GM19372 (cell line): ENCODE results near the gene TTL.
"Not testable (repeated sequence)": the region's sequence is repeated elsewhere in the genome, so short reads cannot be mapped to it uniquely, and the experiment has no call there.

Experiments used
- ATAC-seq: cut with Tn5 transposase; IDR thresholded peaks from one replicate; pipeline ENCODE4 v1.9.1; 2021; ENCODE audit warnings: mild to moderate bottlenecking, low read depth, moderate library complexity; ENCODE audit not compliant: unreplicated experiment

The TTL gene

DNA sequence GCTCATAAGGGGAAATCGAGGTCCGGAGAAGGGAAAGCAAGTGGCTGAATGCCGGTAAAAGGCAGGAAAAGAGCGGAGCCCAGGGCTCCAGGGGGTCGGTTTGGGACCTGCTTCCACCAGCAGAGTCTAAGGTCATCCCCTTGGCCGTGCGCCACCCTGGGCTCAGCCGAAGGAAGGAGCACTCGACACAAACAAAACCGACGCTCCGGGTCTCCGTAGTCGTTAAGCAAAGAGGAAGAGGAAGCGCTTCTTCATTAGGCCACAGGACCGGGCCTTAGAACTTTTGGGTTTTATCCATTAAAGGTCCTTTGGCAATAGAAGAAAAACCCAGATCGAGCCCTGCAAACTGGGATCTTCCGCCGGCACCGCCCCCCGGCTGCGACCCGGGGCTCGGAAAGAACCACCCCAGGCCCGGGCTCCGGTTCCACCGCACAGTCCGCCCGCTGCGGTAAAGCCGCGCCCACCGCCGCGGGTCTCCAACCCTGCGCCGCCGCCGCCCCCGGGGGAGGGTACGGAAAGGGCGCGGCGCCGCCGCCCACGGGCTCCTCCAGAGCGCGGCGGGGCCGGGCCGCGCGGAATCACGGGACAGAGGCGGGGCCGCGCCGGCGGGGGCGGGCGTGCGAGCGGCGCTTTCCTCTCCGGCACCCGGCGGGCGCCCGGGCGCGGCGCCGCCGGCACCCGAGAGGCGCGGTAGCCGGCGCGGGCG, at the start of gene TTL:
TSS of gene TTL (plus strand) at position 629 of the 706 bp plus-strand sequence. CDS start 189 bp downstream, outside the sequence.
- peak; percentile 78 for ATAC-seq

DNA sequence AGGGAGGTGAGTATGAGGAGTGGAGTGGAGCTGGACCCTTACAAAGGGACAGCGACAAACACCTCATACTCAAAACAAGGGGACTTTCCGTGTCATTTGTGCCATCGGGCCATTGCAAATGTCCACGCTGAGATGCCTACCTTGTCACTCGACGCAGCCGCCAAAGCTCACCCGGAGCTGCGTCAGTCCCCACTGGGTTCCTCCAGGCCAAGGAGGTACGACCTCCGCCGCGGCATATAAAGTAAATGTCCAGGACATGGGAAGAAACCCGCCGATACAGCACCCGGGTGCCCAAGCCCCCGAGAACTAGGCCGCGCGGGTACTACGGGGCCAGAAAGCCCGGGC, 49.6 kb upstream of the TTL start:
- ATAC-seq, result not testable (repeated sequence)

DNA sequence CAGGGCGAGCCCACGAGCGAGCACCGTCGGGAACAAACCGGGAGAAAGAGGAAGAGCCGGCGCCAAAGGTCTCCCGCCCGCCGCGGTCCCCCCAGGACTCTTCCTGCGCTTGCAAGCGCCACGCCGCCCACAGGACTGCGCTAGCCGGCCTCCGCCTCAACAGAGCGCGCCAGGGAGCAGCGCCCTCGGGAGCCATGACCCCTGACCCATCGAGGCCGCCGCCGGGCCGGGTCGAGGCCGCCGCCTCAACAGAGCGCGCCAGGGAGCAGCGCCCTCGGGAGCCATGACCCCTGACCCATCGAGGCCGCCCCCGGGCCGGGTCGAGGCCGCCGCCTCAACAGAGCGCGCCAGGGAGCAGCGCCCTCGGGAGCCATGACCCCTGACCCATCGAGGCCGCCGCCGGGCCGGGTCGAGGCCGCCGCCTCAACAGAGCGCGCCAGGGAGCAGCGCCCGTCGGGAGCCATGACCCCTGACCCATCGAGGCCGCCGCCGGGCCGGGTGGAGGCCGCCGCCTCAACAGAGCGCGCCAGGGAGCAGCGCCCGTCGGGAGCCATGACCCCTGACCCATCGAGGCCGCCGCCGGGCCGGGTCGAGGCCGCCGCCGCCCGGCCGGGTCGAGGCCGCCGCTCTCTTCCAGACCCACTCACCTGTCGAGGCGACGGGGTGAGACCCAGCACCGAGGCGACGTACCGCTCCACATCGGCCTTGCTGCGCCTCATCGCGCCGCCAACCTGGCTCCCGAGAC, 49.0 kb upstream of the TTL start:
- peak; percentile 39 for ATAC-seq

DNA sequence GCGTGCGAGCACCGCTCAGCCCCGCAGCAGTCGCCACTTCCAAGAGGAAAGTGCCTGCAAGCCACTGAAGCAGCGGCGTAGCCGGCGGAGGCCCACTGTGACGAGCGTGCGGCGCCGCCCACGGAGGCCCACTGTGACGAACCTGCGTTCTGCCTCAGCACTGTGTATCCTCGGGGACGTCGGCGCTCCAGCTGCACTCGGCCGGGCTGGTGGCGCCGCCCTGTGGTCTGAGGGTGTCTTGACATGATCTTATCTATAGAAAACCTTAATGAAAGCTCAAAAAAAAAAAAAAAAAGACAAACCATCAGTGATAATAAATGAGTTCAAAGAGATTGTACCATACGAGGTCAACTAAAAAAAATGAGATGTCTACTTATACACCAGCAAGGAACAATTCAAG, 48.5 kb upstream of the TTL start, which contains the start of gene RGPD8:
TSS of gene RGPD8 (minus strand) at position 166 of the 400 bp plus-strand sequence. CDS start 192 bp downstream, outside the sequence.
- ATAC-seq, result peak; percentile 100

DNA sequence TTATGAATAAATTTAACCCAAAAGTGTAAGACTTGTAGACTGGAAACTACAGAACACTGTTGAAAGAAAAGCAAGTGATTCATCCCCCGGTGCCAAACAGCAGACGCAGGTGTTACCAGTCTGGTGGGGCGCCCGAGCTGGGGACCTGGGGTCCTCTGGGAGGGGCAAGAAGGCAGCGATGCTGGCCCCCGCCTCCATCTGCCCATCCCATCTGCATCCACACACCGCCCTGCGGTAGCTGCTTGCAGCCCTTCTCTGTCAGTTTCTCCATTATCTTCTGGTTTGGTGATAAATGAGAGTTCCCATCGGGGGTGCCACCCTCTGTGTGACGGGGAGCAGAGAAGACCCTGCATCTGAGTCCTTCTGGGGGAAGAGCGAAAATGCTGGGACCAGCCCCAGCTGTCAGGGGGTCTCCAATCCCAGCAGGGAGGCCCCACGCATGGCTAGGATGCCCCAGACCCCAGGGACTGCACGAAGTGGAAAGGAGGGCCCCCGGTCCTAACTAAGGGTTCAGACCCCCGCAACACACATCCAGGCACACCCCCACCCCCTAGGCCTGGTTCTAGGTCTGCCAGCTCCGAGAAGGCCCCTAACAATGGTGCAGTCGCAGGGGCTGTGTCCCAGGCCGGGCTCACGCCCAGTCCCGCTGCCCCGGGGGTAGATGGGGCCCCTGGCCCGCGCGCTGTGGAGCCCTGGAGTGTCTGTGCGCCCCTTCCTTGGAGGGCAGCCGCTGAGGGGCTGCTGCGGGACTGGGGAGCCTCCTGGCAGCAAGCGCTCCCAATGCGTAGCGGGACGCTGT, 47.8 kb upstream of the TTL start:
- ATAC-seq, result no peak

DNA sequence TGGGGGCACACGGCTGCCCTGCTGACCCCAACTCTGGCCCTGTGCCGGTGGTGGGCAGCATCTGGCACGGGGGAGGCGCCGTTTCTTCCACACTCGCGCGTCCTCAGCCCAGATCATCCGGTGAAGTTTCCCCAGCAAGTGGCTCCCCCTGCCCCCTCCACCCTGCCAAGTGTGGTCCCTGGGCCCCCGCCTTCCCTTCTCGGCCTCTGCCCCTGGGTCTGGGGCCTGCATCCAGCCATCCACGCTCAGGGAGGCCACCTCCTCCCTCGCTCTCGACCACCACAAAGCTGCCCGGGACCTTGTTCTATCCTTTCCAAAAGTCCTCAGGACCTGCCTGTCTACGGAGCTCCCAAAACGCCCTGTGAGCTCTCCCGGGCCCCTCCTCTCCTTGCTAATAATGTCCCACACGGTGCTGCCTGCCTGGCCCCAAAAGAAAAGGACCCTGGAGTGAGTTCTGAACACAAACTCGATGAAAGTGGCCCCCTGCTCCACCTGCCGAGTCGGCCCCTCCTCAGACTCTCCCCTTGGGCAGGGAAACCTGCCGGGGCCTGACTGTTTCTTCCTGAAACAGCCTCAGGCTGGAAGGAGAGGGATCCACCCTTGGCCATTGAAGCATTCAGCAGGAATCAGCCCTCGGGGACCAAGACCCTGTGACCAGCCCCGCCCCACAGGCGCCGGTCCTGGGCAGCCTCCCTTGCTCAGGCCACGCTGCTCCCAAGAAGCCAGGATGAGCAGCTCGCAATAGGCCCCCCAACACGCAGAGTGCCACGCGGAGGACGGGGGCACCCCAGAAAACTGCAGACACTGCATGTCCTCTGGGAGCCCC, 46.9 kb upstream of the TTL start:
- ATAC-seq, result not testable (repeated sequence)

DNA sequence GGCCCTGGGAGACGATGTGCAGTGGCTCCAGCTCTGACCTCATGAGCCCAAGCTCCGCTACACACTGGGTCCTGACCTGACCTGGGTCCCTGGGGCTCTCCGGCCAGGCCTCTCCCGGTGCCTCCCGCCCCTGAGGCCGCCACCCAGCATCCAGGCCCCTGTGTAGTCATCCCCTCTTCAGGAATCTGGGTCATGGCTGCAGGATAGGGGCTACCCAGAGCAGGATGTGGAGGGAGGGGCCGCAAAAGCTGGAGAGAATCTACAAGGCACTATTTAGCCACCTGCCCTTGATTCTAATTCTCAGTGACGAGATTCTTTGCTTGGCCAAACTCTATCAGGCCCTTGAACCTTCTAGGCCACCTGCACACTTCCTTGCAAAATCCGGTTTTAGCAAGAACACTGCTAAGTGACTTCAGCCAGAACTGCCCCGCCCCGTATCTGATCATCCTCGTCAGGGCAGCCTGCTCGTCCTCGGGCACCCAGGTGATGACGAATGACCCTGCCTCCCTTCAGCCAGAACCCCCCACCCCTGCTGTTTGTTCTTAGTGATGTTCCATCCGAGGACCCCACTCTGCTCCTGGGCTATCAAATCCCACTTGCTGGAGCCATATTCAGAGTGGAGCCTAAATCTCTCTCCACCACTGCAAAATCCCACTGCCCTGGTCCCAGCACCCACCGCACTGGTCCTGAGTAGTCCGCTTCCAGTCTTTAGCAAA, 46.1 kb upstream of the TTL start:
- ATAC-seq, result not testable (repeated sequence)

DNA sequence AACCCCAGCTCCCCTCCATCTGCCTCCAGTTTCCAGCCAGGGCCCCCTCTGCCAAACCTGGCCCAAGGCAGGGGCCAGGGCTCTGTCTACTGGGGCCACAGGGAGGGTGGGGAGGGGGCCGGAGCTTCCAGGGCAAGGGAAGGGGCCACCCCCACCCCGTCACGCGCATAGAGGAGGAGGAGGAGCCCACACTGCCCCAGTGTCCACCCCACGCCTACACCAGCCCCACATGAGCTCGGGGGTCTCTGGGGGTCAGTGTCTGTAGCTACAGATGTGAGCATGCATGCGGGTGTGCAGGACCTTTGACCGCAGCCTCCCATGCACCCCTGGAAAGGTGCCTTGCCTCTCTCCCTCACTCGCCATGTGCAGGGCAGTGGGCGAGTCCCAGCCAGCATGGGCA, 45.0 kb upstream of the TTL start:
- not testable (repeated sequence) for ATAC-seq

DNA sequence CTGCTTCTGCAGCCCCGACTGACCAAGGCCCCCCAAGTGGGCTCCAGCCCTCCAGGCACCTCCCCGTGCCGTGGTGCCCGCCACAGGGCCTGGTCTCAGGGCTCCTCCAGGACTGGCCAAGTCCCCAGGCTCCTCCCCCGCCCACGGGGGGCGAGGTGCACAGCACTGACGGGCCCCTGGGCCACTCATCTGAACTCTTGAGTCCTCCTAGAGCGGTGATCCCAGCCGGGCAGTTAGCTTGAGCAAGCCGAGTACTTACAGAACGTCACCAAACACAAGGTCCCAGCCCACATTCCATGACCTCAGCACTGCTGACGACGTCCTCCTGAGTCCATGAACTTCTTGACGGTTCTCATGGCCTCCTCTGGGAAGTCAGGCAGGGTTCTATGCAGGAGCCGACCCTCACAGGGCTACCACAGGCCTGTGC, 44.5 kb upstream of the TTL start:
- not testable (repeated sequence) for ATAC-seq

DNA sequence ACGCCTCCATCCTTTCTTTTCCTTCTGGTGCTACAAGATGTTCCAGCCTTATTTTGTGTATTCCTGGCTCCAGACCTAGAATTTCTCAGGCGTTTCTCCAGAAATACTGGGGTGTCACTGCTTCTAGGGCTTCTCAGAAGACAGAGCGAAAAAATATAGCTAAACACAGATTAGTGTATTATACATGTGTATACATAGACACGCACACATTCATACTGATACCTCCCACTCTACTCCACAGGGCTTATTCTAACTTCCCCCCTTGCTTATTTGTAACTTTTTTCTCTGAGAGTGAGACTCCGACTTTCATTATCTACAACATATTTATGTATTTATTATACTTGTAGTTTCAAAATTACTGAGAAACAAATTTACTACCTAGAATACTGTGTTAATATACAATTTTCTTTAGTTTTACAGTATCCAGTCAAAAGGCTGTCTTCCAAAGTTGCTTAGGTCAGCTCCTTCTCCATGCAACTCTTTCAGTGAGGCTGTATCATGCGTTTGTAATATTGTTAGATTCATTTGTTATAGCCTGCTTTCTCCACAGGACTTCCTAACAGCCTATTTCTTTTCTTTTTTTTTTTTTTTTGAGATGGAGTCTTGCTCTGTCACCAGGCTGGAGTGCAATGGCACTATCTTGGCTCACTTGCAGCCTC, 43.2 kb upstream of the TTL start:
- not testable (repeated sequence) for ATAC-seq

DNA sequence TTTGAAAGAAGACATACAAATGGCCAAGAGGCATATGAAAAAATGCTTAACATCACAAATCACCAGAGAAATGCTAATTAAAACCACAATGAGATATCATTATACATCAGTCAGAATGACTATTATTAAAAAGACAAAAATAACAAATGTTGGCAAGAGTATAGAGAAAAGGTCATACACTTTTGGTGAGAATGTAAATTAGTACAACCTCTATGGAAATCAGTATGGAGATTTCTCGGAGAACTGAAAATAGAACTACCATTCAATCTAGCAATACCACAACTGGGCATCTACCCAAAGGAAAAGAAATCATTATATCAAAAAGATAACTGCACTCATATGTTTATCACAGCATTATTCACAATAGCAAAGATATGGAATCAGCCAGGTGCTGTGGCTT, 37.7 kb upstream of the TTL start:
- not testable (repeated sequence) for ATAC-seq

DNA sequence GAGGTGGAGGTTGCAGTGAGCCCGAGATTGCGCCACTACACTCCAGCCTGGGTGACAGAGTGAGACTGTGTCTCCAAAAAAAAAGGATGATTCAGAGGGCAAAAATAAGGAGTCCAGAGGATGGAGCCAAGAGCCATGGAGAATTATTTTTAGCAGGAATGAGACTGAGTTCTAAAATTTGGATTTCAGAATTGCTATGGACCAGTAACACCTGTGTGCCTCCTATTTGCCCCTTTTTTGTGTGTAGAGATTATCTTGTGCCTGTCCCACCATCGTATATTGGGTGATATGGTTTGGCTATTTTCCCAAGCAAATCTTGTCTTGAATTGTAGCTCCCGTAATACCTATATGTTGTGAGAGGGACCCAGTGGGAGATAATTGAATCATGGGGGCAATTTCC, 32.1 kb upstream of the TTL start:
- ATAC-seq, result no peak

DNA sequence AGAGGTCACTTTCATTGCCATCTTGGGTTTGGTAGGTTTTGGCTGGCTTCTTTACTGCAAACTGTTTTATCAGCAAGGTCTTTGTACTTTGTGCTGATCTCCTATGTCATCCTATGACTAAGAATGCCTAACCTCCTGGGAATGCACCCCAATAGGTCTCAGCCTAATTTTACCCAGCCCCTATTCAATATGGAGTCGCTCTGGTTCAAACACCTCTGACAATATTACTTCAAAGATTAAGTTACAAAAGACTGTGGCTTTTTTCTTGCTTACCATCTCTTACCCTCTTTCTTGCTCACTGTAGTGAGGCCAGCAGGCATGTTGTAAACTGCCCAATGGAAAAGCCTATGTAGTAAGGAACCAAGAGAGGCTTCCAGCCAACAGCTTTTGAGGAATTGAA, 30.6 kb upstream of the TTL start:
- no peak for ATAC-seq

DNA sequence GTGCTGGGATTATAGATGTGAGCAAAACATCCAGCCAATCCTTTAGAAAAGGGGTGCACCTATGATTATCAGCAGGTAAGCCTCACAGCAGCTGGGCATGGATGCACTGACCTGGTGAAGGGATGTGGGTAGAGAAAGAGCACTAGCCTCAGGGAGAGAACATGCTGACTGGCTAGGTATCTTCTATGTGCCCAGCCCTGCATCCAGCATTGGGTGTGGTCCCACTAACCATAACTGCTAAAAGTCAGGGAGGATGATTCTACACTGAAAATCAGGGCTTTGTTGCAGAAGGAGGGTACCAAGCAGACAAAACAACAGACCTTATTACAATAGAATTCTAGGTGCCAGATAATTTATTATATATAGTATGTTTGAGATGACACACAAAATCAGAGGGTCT, 27.4 kb upstream of the TTL start:
- ATAC-seq, result no peak

DNA sequence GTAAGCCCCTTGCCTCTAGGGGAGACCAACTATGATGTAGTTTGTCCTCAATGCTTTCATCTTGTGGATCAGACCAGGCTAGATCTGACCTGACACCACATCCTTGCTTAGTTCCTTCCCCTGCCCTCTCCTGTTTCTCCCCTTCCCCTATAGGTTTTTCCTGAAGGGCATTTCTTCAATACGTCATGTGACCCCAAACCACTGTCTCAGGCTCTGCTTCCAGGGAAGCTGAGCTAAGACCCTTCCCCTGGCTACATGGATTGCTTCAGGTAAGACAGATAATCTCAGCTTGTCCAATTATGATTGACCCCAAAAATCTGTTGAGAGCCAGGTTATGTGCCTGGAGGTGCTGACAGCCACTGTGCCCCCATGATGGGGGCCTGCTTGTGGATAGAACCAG, 22.6 kb upstream of the TTL start:
- no peak for ATAC-seq

DNA sequence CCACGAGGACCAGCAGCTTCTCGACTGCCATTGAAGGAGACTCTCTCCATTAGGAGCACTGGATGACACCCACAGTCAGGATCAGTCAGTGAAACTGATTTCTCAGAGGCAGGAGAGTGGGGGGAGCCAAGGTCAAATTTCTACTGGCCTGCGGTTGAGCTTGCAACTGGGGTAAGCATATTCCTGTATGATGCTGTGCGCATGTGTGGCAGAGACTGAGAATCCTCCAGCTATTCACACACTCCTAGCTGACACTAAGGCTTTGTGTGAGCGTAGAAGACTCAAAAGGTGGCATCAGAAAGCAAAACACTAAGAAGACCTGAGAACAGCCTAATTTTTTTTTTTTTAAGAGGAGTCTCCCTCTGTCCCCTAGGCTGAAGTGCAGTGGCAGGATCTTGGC, 19.8 kb upstream of the TTL start:
- no peak for ATAC-seq

DNA sequence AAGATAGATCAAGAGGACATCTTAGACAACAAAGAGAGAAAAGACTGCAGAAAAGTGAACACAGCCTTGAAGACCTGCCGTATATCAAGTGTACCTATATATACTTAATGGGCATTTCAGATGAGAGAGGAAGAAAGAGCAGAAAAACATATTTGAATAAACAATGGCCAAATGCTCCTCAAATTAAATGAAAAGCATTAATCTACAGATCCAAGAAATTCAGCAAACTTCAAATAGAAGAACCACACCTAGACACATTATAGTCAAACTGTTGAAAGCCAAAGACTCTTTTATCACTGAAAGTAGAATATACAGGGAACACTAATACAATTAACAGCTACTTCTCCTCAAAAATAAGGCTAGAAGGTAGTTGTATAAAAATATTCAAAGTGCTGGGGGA, 18.7 kb upstream of the TTL start:
- no peak for ATAC-seq

DNA sequence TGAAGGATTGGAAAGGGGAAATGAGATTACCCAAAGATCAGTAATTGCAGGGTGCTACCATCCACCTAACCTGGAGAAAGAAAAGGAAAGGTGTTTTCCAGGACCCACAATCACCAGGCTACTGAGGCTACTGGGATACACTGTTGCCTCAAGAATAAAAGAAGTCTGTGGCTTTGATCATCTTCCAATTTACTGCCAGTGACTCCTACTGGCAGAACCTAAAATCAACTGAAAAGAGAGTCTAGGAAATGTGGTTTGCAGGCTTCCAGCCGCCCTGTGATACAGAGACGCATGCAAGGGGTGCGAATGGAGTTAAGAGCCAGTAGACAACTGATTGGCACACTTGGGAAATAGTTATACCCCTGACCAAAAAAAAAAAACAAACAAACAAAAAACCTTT, 16.6 kb upstream of the TTL start:
- ATAC-seq, result no peak
